CD14-positive monocyte (primary cell): ENCODE results near the gene ARHGEF37. TPM values are rescaled to one million over a fixed set of nuclear protein-coding genes. Genes with fewer than 3 reads are reported as not detected.

Source experiments
- DNase-seq, 3 donors: peaks; one replicate each; pipeline ENCODE4 v3.0.0-alpha.2; 2011 to 2022
- H2AFZ ChIP-seq: 2 replicates; pipeline ENCODE4 v1.6.0; 2012; ENCODE audit warnings: mild to moderate bottlenecking, low read depth, low read length, inconsistent platforms; ENCODE audit not compliant: insufficient read depth, poor library complexity, severe bottlenecking
- H3K27ac ChIP-seq, 2 donors: 1 replicate in 1 of 2; 2 replicates in 1 of 2; pipeline ENCODE4 v1.5.1; 2012 to 2013; ENCODE audit warnings: low read length in 2 of 2, control low read depth in 1 of 2, inconsistent platforms in 1 of 2, low read depth in 1 of 2, mild to moderate bottlenecking in 1 of 2
- H3K27me3 ChIP-seq, 2 donors: one replicate each; pipeline versions ENCODE4 v1.6.0 to v1.6.1; 2011 to 2013; ENCODE audit warnings: low read length in 2 of 2; ENCODE audit not compliant: control insufficient read depth in 2 of 2, insufficient read depth in 2 of 2
- H3K36me3 ChIP-seq, 2 donors: replicated peaks in 1 of 2; 1 replicate in 1 of 2; 2 replicates in 1 of 2; pipeline versions ENCODE4 v1.5.1 to v1.6.1; 2012 to 2013; ENCODE audit warnings: low read length in 2 of 2, control low read depth in 1 of 2, inconsistent platforms in 1 of 2, mild to moderate bottlenecking in 1 of 2; ENCODE audit not compliant: insufficient read depth in 2 of 2, control insufficient read depth in 1 of 2
- H3K4me1 ChIP-seq, 2 donors: 1 replicate in 1 of 2; 2 replicates in 1 of 2; pipeline versions ENCODE4 v1.5.1 to v1.6.1; 2012 to 2013; ENCODE audit warnings: low read length in 2 of 2, control low read depth in 1 of 2, inconsistent platforms in 1 of 2, mild to moderate bottlenecking in 1 of 2, moderate library complexity in 1 of 2; ENCODE audit not compliant: insufficient read depth in 2 of 2, control insufficient read depth in 1 of 2
- H3K4me2 ChIP-seq: replicated peaks from 2 replicates; pipeline ENCODE3; 2012; ENCODE audit warnings: low read length, moderate library complexity, mild to moderate bottlenecking; ENCODE audit not compliant: poor library complexity, severe bottlenecking; ENCODE audit errors: extremely low read depth
- H3K4me3 ChIP-seq, 3 experiments: fragments of 200-600 bp in 1 of 3; sonication (generic) in 1 of 3; replicated peaks in 1 of 3; 1 replicate in 2 of 3; 2 replicates in 1 of 3; pipeline ENCODE4 v1.5.1; 2011 to 2013; ENCODE audit warnings: low read length in 3 of 3, mild to moderate bottlenecking in 3 of 3, control low read depth in 2 of 3, low read depth in 2 of 3, inconsistent platforms in 1 of 3, moderate library complexity in 1 of 3
- H3K79me2 ChIP-seq: 2 replicates; pipeline ENCODE4 v1.6.0; 2012; ENCODE audit warnings: mild to moderate bottlenecking, control low read depth, inconsistent platforms, low read length, moderate library complexity; ENCODE audit not compliant: insufficient read depth
- H3K9ac ChIP-seq: 2 replicates; pipeline ENCODE4 v1.6.0; 2017; ENCODE audit warnings: low read length, mild to moderate bottlenecking; ENCODE audit not compliant: insufficient read depth, poor library complexity, severe bottlenecking
- H3K9me3 ChIP-seq, 2 donors: replicated peaks in 1 of 2; 1 replicate in 1 of 2; 2 replicates in 1 of 2; pipeline versions ENCODE4 v1.5.1 to v1.6.1; 2012 to 2013; ENCODE audit warnings: low read length in 2 of 2, control low read depth in 1 of 2; ENCODE audit not compliant: control insufficient read depth in 1 of 2, insufficient read depth in 1 of 2
- H4K20me1 ChIP-seq: 2 replicates; pipeline ENCODE4 v1.6.0; 2012; ENCODE audit warnings: mild to moderate bottlenecking, low read length, control low read depth, moderate library complexity; ENCODE audit not compliant: insufficient read depth
- H3K27ac Mint-ChIP-seq, 7 donors: one replicate each; pipeline ENCODE4 v1.8.0; 2020; ENCODE audit warnings: mild to moderate bottlenecking in 7 of 7, mixed read lengths in 7 of 7, moderate library complexity in 6 of 7, inconsistent platforms in 2 of 7
- H3K27me3 Mint-ChIP-seq, 3 donors: one replicate each; pipeline ENCODE4 v1.8.0; 2021 to 2022; ENCODE audit warnings: low read depth in 3 of 3, mild to moderate bottlenecking in 3 of 3, mixed read lengths in 3 of 3, moderate library complexity in 3 of 3, inconsistent platforms in 1 of 3
- H3K36me3 Mint-ChIP-seq, 2 donors: one replicate each; pipeline ENCODE4 v1.8.0; 2020; ENCODE audit warnings: mixed read lengths in 2 of 2, inconsistent platforms in 1 of 2, mild to moderate bottlenecking in 1 of 2
- H3K4me1 Mint-ChIP-seq: one replicate; pipeline ENCODE4 v1.8.0; 2020; ENCODE audit warnings: mild to moderate bottlenecking, mixed read lengths
- H3K4me3 Mint-ChIP-seq, 2 donors: one replicate each; pipeline ENCODE4 v1.8.0; 2020; ENCODE audit warnings: mild to moderate bottlenecking in 2 of 2, mixed read lengths in 2 of 2, moderate library complexity in 1 of 2
- H3K9me3 Mint-ChIP-seq, 7 donors: one replicate each; pipeline ENCODE4 v1.8.0; 2020 to 2022; ENCODE audit warnings: mixed read lengths in 7 of 7, mild to moderate bottlenecking in 6 of 7, moderate library complexity in 6 of 7, inconsistent platforms in 2 of 7
- CTCF ChIP-seq: fragments of 200-600 bp; IDR thresholded peaks from one replicate; pipeline ENCODE4 v1.8.0; 2022; ENCODE audit warnings: antibody characterized with exemption, mild to moderate bottlenecking
- WGBS: methylation state at CpG from one replicate; pipeline ENCODE4 v1.1.5; 2013; ENCODE audit warnings: missing lambda C conversion rate; ENCODE audit not compliant: insufficient coverage; 5-methylcytosine and 5-hydroxymethylcytosine counted together
- intact Hi-C, 2 donors: fragments of 100-400 bp; cut with micrococcal nuclease; formaldehyde crosslinking; loops; one replicate each; pipeline versions ENCODE4 v1.15.0 to v1.15.1; 2023
- polyA plus RNA-seq, 3 donors: library from polyadenylated mRNA; depleted of rRNA in 1 of 3; unstranded in 2 of 3; stranded (reverse) in 1 of 3; fragments of 300-500 nt in 2 of 3; fragments of >200 nt in 1 of 3; fragmentation: Illumina TruSeq in 2 of 3; gene quantifications; 1 replicate in 2 of 3; 2 replicates in 1 of 3; pipeline ENCODE4 v1.2.3, GENCODE V29; 2012 to 2021

The ARHGEF37 gene
- polyA plus RNA-seq, 3 donors: not detected

- no peak overlapping the region for H3K4me3 Mint-ChIP-seq
- TF ChIP-seq CTCF: no peak
Measured at GRCh38 chr5:149654231-149654630, 72.9 kb downstream of the ARHGEF37 start.

GRCh38 chr5:149654883-149655505, 73.7 kb downstream of the ARHGEF37 start:
- Mint-ChIP-seq H3K9me3 (peaks cover 2 to 7% (median 4%) of the 10 kb centered on the region in 7 donors), H3K27ac (no peak overlapping the region), H3K4me3 (no peak overlapping the region), H3K36me3 (no peaks in the 10 kb centered on the region), H3K4me1 (peaks cover 3% of the 10 kb centered on the region), H3K27me3 (peaks cover 0 to 4% (median 0%) of the 10 kb centered on the region in 3 donors)
- no CpG with 5 or more reads among the region's 4 CpGs for WGBS
- TF ChIP-seq CTCF: no peak
- no peaks in the 10 kb centered on the region for H3K27me3 ChIP-seq
- H3K79me2 ChIP-seq: no peaks in the 10 kb centered on the region
- intact Hi-C loops: loop anchor here (5.0 kb wide), 2 partner anchors 37 to 172 kb away; no protein-coding TSS in a partner anchor
- H3K36me3 ChIP-seq: no peaks in the 10 kb centered on the region
- H4K20me1 ChIP-seq: no peaks in the 10 kb centered on the region
- no peak overlapping the region for H3K27ac ChIP-seq
- no peak for DNase-seq
- peaks cover 8% of the 10 kb centered on the region in 2 donors for H3K9me3 ChIP-seq
- no peak overlapping the region for H2AFZ ChIP-seq
- H3K9ac ChIP-seq: no peak overlapping the region
- H3K4me2 ChIP-seq: no peak overlapping the region
- no peaks in the 10 kb centered on the region for H3K4me1 ChIP-seq
- no peak overlapping the region for H3K4me3 ChIP-seq

More at GRCh38 chr5:149654231-149654630, 72.9 kb downstream of the ARHGEF37 start:
- H3K79me2 ChIP-seq: no peaks in the 10 kb centered on the region
- H3K9me3 ChIP-seq: peaks cover 8% of the 10 kb centered on the region in 2 donors
- H3K9ac ChIP-seq: no peak overlapping the region
- no peaks in the 10 kb centered on the region for H3K27me3 ChIP-seq
- Mint-ChIP-seq H3K27ac (no peak overlapping the region), H3K36me3 (no peaks in the 10 kb centered on the region), H3K4me1 (peaks cover 3% of the 10 kb centered on the region), H3K27me3 (peaks cover 0 to 4% (median 0%) of the 10 kb centered on the region in 3 donors), H3K9me3 (peaks cover 2 to 7% (median 4%) of the 10 kb centered on the region in 7 donors)
- WGBS: 36% methylated on average over 3 of the region's 3 CpGs
- no peak for DNase-seq
- H2AFZ ChIP-seq: peak overlapping the region; percentile 46
- no peak overlapping the region for H3K4me2 ChIP-seq
- no peaks in the 10 kb centered on the region for H4K20me1 ChIP-seq
- no peaks in the 10 kb centered on the region for H3K4me1 ChIP-seq
- no peak overlapping the region for H3K4me3 ChIP-seq
- no peaks in the 10 kb centered on the region for H3K36me3 ChIP-seq
- H3K27ac ChIP-seq: no peak overlapping the region
- intact Hi-C loops: no loop called here
